Stimulated activated CD8-positive, alpha-beta memory T cell treated with anti-CD3 and anti-CD28 coated beads, Interleukin-7, amount 100 ng/mL, for 48 hours (primary cell): ENCODE measurements around the gene TNFRSF1B.

ENCODE experiments used
- DNase-seq, 2 donors: peaks; one replicate each; pipeline ENCODE4 v3.0.0-alpha.2; 2020; ENCODE audit warnings: low read depth in 1 of 2; ENCODE audit errors: extremely low read depth in 1 of 2

The TNFRSF1B gene

DNA sequence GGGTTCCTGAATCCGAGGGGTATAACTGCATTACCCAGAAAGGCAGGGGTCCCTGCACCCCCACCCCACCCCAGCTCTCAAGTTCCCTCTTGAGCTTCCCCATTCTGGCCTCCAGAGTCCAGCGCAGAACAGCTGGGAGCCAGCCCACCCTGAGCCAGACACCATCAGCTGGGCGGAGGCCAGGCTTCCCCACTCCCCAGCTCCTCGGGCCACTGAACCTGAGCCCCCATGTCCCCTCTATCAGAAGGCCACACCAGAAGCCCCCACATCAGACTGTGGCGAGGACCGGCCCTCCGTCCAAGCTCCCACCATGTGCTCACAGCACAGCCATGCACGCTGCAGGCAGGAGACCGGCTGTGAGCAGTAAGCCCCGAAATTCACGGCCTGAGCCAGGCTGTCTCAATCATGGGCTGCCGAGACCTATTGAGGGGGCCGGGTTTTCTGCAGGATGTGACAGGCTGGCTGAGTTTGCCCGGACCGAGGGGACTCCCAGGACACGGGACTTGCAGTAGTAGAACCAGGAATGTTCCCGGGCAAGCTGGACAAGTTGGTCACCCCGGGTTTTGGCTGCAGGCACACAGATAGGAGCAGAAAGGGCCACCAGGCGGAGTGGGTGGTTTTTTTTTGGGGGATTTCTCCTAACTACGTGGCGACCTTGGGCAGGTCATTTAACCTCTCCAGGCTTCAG lies 25.5 kb upstream of the TNFRSF1B start:
- DNase-seq = no peak

DNA sequence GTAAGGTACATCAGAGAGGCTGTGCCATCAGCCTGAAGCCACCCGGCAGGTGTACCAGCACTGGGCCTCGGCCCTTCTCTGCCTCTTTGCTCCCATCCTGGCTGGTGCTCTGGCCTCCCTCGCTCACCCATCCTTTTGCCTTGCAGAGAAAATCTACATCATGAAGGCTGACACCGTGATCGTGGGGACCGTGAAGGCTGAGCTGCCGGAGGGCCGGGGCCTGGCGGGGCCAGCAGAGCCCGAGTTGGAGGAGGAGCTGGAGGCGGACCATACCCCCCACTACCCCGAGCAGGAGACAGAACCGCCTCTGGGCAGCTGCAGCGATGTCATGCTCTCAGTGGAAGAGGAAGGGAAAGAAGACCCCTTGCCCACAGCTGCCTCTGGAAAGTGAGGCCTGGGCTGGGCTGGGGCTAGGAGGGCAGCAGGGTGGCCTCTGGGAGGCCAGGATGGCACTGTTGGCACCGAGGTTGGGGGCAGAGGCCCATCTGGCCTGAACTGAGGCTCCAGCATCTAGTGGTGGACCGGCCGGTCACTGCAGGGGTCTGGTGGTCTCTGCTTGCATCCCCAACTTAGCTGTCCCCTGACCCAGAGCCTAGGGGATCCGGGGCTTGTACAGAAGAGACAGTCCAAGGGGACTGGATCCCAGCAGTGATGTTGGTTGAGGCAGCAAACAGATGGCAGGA lies 24.5 kb upstream of the TNFRSF1B start:
- DNase-seq = no peak

DNA sequence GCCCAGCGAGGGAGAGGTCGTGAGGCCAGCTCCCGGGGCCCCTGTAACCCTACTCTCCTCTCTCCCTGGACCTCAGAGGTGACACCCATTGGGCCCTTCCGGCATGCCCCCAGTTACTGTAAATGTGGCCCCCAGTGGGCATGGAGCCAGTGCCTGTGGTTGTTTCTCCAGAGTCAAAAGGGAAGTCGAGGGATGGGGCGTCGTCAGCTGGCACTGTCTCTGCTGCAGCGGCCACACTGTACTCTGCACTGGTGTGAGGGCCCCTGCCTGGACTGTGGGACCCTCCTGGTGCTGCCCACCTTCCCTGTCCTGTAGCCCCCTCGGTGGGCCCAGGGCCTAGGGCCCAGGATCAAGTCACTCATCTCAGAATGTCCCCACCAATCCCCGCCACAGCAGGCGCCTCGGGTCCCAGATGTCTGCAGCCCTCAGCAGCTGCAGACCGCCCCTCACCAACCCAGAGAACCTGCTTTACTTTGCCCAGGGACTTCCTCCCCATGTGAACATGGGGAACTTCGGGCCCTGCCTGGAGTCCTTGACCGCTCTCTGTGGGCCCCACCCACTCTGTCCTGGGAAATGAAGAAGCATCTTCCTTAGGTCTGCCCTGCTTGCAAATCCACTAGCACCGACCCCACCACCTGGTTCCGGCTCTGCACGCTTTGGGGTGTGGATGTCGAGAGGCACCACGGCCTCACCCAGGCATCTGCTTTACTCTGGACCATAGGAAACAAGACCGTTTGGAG lies 23.7 kb upstream of the TNFRSF1B start:
- DNase-seq = no peak

DNA sequence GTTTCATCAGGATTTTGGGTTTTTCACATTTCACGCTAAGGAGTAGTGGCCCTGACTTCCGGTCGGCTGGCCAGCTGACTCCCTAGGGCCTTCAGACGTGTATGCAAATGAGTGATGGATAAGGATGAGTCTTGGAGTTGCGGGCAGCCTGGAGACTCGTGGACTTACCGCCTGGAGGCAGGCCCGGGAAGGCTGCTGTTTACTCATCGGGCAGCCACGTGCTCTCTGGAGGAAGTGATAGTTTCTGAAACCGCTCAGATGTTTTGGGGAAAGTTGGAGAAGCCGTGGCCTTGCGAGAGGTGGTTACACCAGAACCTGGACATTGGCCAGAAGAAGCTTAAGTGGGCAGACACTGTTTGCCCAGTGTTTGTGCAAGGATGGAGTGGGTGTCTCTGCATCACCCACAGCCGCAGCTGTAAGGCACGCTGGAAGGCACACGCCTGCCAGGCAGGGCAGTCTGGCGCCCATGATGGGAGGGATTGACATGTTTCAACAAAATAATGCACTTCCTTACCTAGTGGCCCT lies 23.1 kb upstream of the TNFRSF1B start:
- no peak for DNase-seq

DNA sequence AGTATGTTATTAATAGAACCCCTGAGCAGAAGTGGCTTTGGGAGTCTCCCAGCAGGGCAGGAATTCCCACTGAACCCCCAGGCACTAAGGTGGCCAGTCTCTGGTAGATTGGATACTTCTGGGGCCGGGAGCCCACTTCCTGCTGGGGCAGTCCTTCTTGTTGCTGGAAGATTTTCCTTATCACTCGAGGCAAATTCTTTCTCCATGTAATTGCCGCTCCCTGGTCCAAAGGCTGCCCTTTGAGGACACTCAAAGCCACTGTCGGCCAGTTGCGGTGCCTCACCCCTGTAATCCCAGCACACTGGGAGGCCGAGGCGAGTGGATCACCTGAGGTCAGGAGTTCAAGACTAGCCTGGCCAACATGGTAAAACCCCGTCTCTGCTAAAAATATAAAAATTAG lies 22.6 kb upstream of the TNFRSF1B start:
- DNase-seq = no peak

DNA sequence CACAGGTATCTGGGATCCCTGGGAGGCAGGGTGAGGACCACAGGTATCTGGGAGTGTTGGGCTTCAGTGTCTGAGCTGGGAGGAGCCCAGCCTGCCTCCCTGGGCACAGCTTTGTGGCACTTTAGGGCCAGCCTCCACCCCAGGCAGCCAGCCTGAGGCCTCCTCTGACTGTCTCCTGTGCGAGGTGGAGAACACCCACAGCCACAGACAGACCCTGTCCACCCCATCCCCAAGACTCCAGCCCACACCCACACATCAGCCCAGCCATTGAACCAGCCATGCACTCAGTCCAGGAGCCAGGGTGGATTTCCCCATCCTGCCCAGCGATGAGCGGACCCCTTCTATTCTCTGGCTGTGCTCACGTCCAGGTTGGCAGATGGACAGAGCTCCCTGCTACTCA lies 21.8 kb upstream of the TNFRSF1B start:
- no peak for DNase-seq

DNA sequence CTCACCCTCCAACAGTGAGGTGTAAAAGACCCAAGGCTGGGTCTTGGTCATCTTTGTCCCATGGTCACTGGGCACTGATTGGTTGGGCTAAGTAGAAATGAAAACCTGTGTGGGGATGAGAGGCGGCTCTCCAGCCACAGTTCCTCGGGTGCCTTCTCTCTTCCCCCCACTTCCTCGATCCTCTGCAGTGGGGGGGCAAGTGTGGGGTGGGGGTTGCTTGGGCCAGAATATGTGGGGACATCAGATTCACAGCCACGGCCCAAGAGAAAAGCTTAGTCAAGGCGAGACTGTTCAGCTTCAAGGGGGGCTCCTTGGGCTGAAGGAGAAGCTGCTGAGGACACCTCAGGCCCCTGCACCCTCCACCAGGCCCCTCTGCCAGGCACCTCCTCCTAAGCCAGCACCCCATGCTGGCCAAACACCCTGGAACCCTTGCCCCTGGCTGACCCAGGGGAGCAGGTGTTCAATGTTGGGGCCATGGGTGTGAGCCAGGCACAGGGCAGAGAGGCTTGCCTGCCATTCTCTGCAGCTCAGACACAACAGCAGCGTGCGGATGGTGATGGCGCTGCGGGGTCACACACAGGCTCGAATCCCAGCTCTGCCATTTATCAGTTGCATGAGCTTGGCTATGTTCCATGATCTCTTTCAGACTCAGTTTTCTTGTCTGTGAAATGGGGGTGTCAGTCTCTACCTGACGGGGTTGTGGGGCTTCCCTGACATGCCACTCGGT lies 21.0 kb upstream of the TNFRSF1B start:
- DNase-seq = no peak

DNA sequence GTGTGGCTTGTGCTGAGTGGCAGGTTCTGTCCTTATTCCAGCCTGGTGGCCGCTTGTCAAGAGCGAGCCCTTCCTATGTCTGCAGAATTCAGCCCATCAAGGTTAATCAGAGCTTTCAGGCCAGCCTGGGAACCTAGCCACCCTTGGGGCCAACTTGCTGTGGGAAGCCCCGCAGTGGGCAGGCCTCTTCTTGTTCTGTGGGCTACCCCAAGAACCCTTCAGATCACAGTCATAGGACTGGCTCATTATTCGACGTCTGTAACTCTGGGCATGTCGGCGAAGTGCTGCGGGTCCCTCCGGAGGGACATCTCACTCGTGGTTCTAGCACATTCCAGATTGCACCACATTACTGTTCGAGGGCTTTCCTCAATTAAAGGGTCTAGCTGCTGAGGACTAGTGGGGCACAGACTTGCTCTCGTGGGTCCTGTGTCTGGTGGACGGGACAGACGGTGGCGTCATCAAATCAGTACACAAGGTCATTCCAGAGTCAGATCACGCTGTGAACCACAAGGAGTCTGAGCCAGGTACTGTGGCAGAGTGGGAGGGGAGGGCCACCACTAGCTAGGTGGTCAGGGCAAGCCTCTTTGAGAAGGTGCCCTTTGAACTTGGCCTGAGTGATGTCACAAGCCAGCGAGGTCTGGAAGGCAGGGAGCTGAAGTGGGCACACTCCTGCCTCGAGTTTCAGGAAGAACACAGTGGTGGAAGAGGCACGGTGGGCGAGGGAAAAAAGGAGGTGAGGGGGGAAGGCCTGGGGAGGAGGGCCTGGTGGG lies 20.3 kb upstream of the TNFRSF1B start:
- no peak for DNase-seq

DNA sequence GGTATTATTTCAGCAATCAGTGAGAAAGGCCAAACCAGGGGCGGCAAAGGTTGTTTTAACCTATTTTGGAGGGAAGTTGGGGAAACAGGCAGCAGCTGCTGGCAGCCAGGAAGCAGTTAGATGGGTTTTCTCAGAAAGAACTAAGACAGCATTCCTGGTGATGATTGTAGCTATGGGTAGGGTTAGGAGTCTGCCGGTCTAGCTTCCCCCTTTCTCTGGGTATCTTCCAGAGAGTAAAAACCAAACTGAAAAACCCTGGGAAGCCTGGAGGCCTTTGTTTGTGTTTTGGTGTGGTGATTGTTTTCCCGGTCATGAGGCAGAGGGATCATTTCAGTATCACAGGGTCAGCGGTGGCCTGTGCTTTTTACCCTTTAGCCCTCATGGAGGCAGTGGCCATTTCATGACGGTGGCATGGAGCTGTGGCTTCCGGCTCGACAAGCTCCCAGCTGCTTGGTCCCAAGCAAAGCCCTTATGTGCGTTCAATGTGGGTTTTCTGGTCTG lies 19.5 kb upstream of the TNFRSF1B start:
- DNase-seq = no peak

DNA sequence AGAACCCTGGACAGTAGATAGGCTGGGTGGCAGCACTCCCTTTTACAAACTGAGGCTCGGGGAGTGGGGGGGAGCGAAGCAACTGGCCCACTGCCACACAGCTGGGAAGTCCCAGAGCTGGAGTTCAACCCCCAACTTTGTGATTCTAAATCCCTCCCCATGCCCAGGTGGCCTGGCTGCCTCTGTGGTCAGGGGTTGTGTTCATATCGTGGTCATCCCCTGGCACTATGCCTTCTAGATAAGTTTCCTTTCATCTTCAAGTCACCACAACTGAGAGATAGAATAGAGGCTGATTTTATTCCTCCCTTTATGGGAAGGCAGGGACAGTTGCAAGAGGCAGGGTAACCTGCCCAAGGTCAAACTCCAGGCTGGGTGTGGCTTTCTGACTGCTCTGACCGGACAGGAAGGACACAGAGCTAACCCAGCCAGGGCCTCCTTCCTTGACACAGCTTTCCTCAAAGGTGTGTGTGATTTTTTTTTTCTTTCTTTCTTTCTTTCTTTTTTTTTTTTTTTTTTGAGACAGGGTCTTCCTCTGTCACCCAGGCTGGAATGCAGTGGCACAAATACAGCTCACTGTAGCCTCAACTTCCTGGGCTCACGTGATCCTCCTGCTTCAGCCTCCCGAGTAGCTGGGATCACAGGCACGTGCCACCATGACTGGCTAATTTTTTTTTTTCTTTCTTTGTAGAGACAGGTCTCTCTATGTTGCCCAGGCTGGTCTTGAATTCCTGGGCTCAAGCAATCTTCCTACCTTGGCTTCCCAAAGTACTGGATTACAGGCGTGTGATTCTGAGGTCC lies 18.4 kb upstream of the TNFRSF1B start:
- no peak for DNase-seq

DNA sequence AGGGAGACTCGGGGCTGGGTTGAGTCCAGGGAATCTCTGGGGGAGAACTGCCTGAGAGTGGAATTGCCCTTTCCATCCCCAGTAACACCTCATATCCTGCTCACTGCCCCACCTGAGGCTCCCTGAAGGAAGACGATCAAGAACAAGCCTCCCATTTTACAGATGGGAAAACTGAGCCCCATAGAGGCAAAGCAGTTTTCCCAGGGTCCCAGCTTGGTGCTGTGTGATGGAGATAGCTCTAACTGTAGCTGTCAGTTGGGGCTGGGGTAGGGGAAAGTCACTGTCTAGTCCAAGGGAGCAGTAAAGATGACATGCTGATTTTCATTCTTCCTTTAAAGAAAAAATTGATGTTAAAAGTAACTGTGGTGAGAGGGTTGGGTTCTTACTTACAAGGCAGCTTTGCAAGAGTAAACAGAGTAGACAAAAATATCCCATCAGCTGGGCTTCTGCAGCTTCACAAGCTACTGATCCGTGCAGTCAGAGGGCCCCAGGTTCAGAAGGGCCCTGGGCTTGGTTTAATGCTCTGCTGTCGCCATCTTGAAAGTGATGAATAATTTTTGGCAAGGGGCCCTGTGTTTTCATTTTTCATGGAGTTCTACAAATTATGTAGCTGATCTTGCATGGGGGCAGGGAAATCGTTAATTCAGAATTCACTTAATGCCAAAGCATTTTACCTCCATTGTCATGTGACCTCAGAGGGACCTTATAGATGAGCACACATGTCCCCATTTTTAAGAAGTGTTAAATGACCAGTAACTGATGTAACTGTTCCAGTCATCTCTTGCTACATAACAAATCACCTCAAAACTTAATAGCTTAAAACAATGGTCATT lies 17.6 kb upstream of the TNFRSF1B start:
- DNase-seq = no peak

DNA sequence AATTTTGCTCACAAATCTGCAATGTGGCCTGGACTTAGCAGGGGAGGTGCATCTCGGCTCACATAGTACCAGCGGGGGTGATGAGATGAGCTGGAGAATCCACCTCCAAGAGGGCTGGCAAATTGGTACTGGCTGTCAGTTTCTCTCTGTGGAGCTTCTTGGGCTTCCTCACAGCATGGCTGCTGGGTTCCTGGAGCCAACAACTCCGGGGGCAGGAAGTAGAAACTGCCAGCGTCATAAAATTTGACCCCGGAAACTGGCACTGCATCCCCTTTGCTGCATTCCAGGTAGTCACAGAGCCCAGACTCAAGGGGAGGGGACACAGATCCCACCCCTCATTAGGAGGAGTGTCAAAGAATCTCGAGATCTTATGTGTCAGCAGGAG lies 17.0 kb upstream of the TNFRSF1B start:
- no peak for DNase-seq

DNA sequence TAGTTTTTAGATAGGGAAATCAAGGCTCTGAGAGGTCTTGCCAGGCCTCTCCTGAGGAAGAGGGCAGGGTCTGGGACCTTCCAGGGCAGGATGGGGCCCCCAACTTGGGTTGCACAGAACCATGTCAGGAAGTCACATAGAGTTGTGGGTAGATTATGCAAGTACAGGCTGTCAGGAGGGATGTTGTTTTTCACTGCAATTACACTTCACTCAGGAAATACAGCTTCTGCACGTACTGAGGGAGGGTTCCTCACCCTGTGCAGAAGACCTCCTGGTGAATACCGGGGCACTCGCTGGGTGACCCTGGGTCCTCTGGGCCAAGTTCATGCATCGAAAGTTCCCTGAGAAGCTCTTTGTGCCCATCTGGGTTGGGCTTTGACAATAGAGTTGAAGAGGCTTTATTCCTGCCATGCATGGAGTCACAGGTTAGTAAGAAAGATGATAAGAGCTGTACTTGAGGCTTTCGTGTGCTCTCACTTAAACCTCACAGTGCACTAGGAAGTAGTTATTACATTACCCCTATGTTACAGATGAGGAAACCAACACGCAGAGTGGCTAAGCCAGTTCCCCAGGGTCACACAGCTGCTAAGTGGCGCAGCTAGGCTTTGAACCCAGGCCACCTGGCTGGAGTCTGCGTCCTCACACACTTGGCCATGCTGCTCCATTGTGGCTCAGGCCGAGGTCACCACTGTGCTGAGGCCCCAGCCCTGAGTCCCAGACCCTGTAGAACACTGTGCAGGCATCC lies 16.2 kb upstream of the TNFRSF1B start:
- no peak for DNase-seq

DNA sequence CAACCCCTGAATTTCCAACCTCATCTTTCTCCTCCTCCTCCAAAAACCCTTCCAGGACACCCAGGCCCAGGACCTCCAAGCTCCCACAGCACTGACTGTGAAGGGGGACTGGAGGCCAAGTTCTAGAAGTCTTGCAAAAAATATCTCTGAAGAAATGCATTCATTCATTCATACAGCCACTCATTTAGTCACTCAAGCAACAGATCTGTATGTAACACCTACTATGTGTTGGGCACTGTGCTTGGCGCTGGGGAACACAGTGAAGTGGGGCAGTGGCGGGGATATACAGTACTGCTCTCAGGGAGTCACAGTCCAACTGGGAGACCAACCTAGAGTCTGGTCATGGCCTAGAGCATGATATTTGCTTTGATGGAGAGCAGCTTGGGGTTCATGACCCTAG lies 15.3 kb upstream of the TNFRSF1B start:
- no peak for DNase-seq

DNA sequence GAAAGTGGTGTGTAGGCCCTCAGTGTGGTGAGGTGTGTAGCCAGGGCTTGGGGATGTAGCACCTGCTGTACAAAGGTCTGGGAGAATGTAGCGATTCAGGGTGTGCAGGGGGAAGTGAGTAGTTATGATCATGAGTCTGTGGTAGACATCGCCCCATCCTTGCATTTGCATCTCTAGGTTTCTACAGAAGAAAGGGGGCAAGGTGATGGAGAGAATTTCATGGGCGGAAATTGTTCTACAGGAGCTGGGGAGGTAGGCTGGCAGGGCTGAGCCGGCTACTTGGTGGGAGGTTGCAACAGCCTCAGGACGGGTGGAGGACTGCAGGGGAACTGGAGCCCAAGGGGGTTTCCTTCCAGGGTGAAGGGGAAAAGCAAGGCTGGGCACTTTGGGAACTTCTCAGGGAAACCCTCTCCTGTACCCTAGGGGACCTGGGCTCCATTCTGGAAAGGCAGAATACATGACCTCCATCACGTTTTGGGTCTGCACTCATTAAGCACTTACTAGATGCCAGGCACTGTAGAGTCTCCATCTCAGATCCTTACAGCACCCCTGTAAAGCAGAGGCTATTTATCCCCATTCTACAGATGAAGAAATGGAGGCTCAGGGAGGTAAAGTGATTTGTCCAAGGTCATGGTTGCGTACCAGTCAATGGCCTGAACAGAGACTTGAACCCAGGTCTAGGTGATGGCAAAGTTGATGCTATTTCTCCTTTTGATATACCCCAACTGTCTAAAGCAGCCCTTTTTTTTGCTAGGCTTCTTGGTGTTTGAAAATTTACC lies 14.5 kb upstream of the TNFRSF1B start:
- no peak for DNase-seq

DNA sequence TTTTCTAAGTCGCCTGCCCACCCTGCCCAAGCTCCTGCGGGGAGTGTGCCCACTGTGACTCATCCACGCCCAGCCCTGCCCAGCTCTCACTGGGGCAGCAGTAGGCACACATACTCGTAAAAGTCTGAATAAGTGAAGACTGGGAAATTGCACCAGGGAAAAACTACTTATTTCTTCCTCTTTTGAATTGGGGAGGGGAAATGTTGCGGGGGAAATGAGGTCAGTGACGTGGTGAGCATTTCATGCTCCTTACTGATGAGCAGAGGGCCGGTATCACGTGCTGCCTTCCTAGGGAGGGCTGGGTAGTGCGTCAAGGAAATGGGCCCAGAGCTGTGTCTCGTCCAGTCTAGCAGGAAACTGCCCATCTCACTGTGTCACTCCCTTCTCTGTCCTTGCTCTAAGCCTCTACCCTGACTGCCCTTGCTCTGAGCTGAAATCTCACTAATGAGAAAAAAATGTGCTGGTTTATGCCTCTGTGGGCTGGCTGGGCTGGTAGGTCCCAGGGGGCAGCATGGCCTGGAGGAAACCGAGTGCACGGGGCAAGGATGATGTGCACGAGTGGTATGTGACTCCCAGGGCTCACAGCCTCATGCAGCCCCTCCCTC lies 13.5 kb upstream of the TNFRSF1B start:
- DNase-seq = no peak

DNA sequence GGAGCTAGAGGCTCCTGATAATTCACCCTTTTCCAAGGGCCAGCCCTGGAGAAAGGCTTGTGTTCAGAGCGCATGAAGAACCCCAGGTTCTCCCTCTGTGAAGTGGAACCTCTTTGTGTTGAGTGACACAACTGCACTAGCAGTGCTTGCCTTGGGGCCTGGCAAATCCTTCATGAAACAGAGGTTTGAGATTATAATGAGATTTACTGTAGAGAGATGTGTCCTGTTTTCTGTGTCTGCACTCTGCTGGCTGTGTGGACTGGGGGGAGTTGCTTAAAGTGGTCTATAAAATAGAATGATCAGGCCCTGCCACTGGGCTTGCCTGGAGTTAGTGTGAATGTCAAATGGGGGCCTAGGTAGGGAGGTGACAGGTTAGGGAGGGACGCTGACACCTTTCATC lies 11.5 kb upstream of the TNFRSF1B start:
- DNase-seq = no peak
